Measurements from ENCODE around the gene MED25.

DNA sequence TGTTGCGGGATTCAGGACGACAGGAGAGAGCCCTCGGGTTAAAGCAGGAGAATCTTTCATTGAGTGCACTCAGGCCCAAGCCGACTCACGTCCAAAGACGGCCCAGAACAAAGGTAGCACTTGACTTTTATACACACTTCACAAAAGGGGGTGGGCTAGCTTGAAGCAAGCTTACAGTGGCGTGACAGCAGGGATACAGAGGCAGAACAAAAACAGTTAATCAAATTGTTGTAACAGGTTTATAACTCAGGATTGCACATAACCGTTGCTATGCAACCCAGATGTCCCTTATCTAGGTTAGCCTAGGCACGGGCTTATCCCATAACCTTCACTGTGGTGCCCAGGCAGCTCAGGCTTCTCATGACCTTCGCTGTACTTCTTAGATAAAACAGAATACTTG is 2.0 kb downstream of the MED25 start:
- no peak for TF ChIP-seq FOXP1 (CRISPR knock-in tag; IDR thresholded peaks at IDR 0.05; ENCODE audit: borderline replicate concordance)
- TF ChIP-seq, protein P1, sequence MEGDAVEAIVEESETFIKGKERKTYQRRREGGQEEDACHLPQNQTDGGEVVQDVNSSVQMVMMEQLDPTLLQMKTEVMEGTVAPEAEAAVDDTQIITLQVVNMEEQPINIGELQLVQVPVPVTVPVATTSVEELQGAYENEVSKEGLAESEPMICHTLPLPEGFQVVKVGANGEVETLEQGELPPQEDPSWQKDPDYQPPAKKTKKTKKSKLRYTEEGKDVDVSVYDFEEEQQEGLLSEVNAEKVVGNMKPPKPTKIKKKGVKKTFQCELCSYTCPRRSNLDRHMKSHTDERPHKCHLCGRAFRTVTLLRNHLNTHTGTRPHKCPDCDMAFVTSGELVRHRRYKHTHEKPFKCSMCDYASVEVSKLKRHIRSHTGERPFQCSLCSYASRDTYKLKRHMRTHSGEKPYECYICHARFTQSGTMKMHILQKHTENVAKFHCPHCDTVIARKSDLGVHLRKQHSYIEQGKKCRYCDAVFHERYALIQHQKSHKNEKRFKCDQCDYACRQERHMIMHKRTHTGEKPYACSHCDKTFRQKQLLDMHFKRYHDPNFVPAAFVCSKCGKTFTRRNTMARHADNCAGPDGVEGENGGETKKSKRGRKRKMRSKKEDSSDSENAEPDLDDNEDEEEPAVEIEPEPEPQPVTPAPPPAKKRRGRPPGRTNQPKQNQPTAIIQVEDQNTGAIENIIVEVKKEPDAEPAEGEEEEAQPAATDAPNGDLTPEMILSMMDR (IDR thresholded peaks at IDR 0.05) = no peak
- no peak for TF ChIP-seq NFYB (CRISPR knock-in tag; conservative IDR thresholded peaks at IDR 0.05; ENCODE audit: low read depth)
- TF ChIP-seq, protein P2, sequence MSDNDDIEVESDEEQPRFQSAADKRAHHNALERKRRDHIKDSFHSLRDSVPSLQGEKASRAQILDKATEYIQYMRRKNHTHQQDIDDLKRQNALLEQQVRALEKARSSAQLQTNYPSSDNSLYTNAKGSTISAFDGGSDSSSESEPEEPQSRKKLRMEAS (CRISPR knock-in tag; IDR thresholded peaks at IDR 0.05) = no peak
- TF ChIP-seq TCF7 (CRISPR knock-in tag; IDR thresholded peaks at IDR 0.05; ENCODE audit: low read depth) = no peak
- no peak for TF ChIP-seq ATF1 (CRISPR knock-in tag; IDR thresholded peaks at IDR 0.05)
- no peak for TF ChIP-seq NR1H2 (CRISPR knock-in tag; IDR thresholded peaks at IDR 0.05)
- TF ChIP-seq, protein P3, sequence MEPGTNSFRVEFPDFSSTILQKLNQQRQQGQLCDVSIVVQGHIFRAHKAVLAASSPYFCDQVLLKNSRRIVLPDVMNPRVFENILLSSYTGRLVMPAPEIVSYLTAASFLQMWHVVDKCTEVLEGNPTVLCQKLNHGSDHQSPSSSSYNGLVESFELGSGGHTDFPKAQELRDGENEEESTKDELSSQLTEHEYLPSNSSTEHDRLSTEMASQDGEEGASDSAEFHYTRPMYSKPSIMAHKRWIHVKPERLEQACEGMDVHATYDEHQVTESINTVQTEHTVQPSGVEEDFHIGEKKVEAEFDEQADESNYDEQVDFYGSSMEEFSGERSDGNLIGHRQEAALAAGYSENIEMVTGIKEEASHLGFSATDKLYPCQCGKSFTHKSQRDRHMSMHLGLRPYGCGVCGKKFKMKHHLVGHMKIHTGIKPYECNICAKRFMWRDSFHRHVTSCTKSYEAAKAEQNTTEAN (CRISPR knock-in tag; IDR thresholded peaks at IDR 0.05) = no peak
- TF ChIP-seq KAT7 (CRISPR knock-in tag; IDR thresholded peaks at IDR 0.05; ENCODE audit: borderline replicate concordance) = no peak
- no peak for TF ChIP-seq ESRRA (CRISPR knock-in tag; IDR thresholded peaks at IDR 0.05; ENCODE audit: borderline replicate concordance)
- TF ChIP-seq, protein P4, sequence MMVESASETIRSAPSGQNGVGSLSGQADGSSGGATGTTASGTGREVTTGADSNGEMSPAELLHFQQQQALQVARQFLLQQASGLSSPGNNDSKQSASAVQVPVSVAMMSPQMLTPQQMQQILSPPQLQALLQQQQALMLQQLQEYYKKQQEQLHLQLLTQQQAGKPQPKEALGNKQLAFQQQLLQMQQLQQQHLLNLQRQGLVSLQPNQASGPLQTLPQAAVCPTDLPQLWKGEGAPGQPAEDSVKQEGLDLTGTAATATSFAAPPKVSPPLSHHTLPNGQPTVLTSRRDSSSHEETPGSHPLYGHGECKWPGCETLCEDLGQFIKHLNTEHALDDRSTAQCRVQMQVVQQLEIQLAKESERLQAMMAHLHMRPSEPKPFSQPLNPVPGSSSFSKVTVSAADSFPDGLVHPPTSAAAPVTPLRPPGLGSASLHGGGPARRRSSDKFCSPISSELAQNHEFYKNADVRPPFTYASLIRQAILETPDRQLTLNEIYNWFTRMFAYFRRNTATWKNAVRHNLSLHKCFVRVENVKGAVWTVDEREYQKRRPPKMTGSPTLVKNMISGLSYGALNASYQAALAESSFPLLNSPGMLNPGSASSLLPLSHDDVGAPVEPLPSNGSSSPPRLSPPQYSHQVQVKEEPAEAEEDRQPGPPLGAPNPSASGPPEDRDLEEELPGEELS (CRISPR knock-in tag; IDR thresholded peaks at IDR 0.05) = no peak
- TF ChIP-seq NFE2L1 (CRISPR knock-in tag; IDR thresholded peaks at IDR 0.05) = no peak
- TF ChIP-seq ZNF317 (CRISPR knock-in tag; IDR thresholded peaks at IDR 0.05; ENCODE audit: borderline replicate concordance, low read depth) = no peak

Data from WTC11 (cell line).